Stimulated activated CD4-positive, alpha-beta T cell treated with anti-CD3 and anti-CD28 coated beads, Interleukin-1b, Interleukin-23, amount 100 ng/mL, for 1 hour (primary cell): ENCODE data around the gene RFT1.
"Not testable (repeated sequence)": the region's sequence is repeated elsewhere in the genome, so short reads cannot be mapped to it uniquely, and the experiment has no call there.

Experiments used
- DNase-seq, 2 donors: peaks; one replicate each; pipeline ENCODE4 v3.0.0-alpha.2; 2020; ENCODE audit warnings: low read depth in 2 of 2

The RFT1 gene

GRCh38 chr3:53163444-53164387 is 33.5 kb upstream of the RFT1 start:
- no peak for DNase-seq

DNA sequence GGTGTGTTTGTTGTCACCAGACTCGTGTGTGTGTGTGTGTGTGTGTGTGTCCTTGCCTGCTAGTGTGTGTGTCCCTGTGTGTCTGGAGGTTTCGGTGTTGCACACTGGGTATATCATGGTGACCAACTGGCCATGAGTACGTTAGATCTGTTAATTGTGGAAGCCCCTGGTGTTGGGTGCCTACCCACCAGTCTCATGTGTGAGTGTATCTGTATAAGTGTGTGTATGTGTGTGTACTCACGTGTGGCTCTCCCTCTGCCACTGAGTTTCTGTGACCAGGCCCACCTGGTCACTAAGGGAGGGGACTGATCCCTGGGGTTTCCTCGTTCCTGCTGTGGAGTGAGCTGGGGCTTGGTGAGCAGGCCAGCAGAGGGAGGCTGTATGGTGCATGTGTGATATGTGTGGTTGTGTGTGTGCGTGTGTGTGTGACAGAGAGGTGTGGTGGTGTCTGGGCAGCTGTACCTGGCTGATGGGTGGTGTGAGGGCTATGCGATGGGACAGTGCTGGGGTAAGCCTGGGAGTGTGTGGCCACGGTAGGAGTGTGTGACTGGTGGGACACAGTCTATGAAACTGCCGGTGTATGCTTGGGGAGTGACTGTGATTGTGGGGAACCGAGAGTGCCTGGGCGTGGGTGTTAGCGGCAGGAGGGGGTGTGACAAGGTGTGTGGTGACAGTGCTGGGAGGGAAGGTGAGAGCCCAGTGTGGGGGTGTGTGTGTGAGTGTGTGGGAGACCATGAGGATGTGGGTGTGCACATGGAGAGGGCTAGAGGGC is 32.6 kb upstream of the RFT1 start:
- DNase-seq = no peak

GRCh38 chr3:53161820-53162671 is 31.8 kb upstream of the RFT1 start:
- peak in 1 of 2 donors; percentile 26 for DNase-seq

DNA sequence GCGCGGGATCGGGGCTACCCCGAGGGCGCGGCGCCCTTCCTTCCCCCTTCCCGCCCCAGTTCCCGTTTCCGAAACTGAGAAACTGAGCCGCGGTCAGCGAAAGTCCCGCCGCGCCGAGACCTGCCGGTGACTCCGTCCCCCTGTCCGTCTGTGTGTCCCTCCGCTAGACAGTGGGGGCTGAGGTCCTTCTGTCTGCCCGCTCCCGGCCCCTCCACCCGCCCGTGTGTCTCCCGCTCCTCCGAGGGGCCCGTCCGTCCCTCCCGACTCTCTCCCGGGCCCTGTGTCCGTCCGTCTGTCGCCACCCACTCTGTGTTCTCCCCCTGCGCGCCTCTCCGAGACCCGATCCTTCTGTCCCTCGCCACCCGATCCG is 31.2 kb upstream of the RFT1 start:
- DNase-seq = no peak

GRCh38 chr3:53160660-53161449 is 30.6 kb upstream of the RFT1 start, which contains the start of gene PRKCD:
Gene PRKCD, plus strand, starts transcription at chr3:53161209. Its CDS starts 17,214 bp downstream, at chr3:53178423.
- DNase-seq = peak; percentile 60 to 62

DNA sequence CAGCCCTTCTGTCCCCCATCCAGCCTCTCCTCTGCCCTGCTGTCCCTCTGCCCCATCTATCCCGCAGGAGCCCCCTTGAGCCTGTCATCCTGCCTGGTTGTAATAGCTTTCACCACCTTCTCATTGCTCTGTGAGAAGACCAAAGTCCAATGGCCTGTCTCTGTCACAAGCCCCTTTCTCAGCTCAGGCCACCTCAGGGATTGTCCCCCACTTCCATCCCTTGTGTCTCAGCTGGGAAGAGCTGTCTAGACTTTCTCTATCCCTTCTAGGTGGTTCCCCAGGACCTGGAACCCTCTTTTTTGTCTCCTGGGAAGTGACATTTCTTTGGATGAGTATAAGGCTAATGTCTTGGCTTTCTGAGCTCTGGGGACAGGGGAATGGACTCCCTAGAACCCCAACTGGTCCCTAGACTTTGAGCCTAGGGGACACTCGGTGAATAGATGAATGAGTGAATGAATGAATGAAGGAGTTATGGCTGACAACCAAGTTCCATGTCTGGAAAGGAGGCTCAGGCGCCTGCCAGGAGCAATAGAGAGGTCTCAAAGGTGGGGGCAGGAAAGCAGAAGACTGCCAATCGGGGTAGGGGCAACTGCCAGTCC is 29.9 kb upstream of the RFT1 start:
- no peak for DNase-seq

DNA sequence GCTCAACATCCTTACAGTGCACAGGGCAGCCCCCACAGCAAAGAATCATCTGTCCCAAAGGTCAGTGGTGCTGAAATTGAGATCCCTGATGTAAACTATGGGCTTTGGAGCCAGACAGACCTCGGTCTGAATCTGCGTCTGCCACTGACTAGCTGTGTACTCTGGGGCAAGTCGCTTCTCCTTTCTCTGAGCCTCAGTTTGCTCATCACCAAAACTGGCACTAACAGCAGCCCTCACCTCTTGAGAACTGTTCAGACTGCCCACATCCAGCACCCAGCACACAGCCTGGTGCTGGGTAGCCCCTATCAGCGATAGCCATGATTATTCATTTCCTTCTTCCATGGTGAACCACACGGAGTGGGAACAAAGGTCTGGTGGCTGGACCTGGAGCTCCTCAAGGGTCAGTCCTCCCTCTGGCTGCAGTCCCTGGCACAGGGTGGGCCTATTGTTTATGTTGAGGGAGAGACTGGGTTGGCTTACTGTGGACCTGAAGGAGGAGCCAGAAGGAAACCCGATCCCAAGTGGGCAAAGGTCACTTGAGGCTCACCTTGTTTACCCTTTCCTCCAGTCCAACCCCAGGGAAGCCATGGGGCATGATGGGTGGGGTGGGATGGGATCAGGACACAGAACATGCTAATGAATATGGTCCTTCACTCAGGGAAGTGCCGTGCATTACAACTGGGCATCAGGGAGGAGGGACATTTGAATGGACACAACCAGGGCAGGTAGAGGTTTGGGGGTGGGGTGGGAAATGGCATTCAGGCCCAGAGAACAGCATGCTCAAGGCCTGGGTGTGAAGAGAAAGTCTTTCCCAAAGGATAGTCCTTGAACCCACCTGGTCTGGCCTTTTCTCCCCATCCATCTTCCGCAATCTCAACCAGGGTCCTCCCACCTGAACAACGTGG is 29.2 kb upstream of the RFT1 start:
- no peak for DNase-seq

DNA sequence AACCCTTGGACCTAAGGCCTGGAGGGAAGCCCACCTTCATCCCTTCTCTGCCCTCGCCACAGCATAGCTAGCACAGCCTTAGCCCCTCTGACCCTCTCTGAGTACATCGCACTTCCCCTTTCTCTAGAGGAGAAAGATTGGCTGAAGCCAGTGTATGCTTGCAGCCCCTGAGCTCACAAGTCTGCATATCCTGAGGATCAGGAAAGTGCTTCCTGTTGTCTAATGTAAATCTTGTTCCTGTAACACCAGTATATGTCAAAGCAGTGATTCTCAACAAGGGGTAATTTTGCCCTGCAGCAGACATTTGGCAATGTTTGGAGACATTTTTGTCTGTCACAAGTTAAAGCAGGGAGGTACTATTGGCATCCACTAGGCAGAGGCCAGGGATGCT is 28.5 kb upstream of the RFT1 start:
- DNase-seq = no peak

- no peak for DNase-seq
Measured at GRCh38 chr3:53157974-53158580, 27.8 kb upstream of the RFT1 start.

- DNase-seq = no peak
Measured at GRCh38 chr3:53156368-53156834, 26.2 kb upstream of the RFT1 start.

DNA sequence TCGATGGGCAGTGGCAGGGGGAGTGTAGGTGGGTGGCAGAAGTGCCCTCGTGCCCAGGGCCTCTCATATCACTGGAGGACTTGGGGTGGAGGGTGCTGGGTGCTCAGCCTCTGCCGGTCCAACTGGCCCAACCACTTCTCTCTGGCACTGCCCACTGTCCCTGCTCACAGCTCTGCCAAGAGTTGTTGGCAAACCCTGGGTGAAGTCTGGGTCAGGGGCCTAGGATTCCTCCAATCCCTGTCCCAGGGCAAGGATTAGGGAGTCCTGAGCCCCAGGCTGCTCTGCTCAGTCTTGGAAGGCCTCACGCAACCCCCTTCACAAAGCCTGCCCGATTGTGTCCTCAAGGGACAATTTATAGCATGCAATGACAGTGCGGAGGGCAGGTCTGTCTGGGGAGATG is 25.5 kb upstream of the RFT1 start:
- no peak for DNase-seq

GRCh38 chr3:53154881-53155285 is 24.6 kb upstream of the RFT1 start:
- DNase-seq = no peak

GRCh38 chr3:53153980-53154379 is 23.7 kb upstream of the RFT1 start:
- no peak for DNase-seq

GRCh38 chr3:53153264-53153823 is 23.1 kb upstream of the RFT1 start:
- no peak for DNase-seq

DNA sequence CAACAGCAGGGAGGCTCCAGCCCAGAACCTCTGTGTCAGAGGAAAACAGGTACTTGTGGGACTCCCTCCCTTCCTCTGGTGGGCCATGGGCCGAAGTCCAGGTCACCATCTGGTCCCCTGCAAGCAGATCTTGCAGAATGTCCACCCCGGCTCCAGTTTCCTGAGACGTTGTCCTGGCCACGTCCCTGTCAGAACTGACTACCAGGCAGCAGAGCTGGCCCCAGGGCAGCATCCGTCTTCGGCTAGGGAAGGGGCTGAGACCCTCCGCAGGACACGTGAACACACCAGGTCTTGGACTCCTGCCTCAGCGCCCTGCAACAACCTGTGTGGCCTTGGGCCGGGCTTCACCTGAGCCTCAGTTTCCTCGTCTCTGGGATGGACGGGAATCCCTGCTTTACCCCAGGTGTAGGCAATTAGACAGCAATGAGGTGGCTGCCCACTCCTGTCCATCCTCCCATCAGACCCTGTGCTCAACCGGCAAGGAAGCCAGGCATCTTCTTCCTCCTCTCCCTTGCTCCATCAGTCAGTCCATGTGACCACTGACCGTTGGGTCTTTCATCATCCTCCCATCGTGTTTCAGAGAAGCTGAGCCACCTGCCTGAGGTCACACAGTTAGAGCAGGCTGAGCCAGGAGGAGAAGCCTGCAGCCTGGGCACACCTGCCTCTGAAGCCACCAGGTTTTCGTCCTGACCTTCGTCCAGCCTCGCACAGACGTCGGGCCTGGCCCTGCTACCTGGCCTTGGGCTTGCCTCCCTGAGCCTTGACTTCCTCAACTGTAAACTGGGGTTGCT is 21.8 kb upstream of the RFT1 start:
- no peak for DNase-seq

GRCh38 chr3:53151465-53151864 is 21.2 kb upstream of the RFT1 start:
- DNase-seq = no peak

DNA sequence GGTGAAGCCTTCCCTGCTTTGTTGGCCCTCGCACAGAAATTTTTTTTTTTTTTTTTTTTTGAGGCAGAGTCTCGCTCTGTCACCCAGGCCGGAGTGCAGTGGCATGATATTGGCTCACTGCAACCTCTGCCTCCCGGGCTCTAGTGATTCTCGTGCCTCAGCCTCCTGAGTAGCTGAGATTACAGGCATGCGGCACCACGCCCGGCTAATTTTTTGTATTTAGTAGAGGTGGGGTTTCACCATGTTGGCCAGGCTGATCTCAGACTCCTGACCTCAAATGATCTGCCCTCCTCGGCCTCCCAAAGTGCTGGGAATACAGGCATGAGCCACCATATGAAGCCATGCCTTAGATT is 20.8 kb upstream of the RFT1 start:
- DNase-seq = not testable (repeated sequence)
